GM18909 (cell line): ENCODE data around the gene MRPL58.

Experiments used
- ATAC-seq: cut with Tn5 transposase; IDR thresholded peaks from one replicate; pipeline ENCODE4 v1.9.1; 2021; ENCODE audit warnings: mild to moderate bottlenecking; ENCODE audit not compliant: unreplicated experiment, poor library complexity

Gene MRPL58

GRCh38 chr17:75067856-75068255, 55.4 kb downstream of the MRPL58 start:
- ATAC-seq: no peak

- no peak for ATAC-seq
These were observed 56.3 kb downstream of the MRPL58 start for GRCh38 chr17:75068750-75069149.

- ATAC-seq: no peak
These were observed 57.3 kb downstream of the MRPL58 start for GRCh38 chr17:75069783-75070182.
